ENCODE data around the gene MGAT4A. TPM values are rescaled to one million over a fixed set of nuclear protein-coding genes. Genes with fewer than 3 reads are reported as not detected.

The MGAT4A gene
- total and polyA plus RNA-seq, 3 experiments from 2014 or later: 65.2 to 211 (median 66.8) TPM

DNA sequence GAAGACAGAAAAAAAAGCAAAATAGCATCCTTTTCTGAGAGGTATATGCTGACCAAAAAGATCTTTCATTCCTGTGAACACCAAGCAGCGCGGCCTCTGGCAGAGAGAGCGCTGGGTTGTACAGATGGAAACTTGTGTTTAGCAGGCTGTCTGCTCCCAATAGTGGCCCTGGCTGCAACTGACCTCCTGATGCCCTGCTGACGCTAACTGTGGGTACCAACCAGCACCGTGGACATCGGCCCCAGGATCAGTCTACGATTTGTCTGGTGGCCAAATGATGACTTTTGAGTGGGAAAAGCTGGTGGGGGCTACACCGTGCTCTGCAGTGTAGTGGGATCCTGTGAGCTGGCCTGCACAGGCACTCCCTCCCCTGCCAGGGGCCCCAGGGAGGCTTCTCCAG is 138.4 kb downstream of the MGAT4A start:
- H3K9me3 ChIP-seq (ENCODE audit: low read length): no peaks in the 10 kb centered on the region
- POLR2A ChIA-PET: no interaction called here
- no peak overlapping the region for H3K27ac ChIP-seq (ENCODE audit: low read depth, low read length)
- Mint-ChIP-seq H3K4me1 (peaks cover 14 to 21% (median 16%) of the 10 kb centered on the region in 3 donors), H3K9me3 (peaks cover 0 to 5% (median 2%) of the 10 kb centered on the region in 5 donors), H3K4me3 (no peak overlapping the region), H3K27ac (no peak overlapping the region), H3K27me3 (no peaks in the 10 kb centered on the region), H3K36me3 (peaks cover 15 to 82% (median 26%) of the 10 kb centered on the region in 3 donors)
- H3K4me1 ChIP-seq (ENCODE audit: insufficient read depth, low read length): no peaks in the 10 kb centered on the region
- H3K36me3 ChIP-seq (ENCODE audit: insufficient read depth, low read length): peaks cover 17% of the 10 kb centered on the region
- no peak for DNase-seq
- H3K27me3 ChIP-seq (ENCODE audit: insufficient read depth, low read length, poor library complexity, severe bottlenecking): no peaks in the 10 kb centered on the region
- no peak overlapping the region for H3K4me3 ChIP-seq (ENCODE audit: low read length)
- CTCF ChIA-PET: interaction anchor here (1.2 kb wide), 1 partner anchor 9 kb away, joined by 6 read pairs; no protein-coding TSS in a partner anchor

DNA sequence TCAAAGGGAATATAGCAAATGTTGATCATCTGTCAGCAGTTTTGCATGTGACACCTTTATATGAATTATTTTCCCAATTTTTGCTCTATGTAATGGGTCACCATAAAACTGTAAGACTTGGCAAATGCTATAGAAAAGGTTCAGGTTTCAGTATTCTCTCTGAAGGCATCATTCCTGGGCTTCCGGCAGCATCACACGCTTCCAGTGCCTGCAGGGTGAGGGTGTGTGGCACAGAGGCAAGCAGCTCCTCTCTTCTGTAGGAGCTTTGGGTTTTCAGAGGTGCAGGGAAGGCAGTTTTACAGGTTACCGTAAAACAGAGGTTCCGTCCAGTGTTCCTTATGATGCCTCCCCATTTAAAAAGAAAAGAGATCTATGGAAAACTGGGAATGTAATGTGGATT is 141.4 kb downstream of the MGAT4A start:
- Histone ChIP-seq H3K9me3 (ENCODE audit: low read length) (no peaks in the 10 kb centered on the region), H3K4me3 (ENCODE audit: low read length) (no peak overlapping the region), H3K36me3 (ENCODE audit: insufficient read depth, low read length) (peaks cover 21% of the 10 kb centered on the region), H3K4me1 (ENCODE audit: insufficient read depth, low read length) (no peaks in the 10 kb centered on the region), H3K27me3 (ENCODE audit: insufficient read depth, low read length, poor library complexity, severe bottlenecking) (no peaks in the 10 kb centered on the region), H3K27ac (ENCODE audit: low read depth, low read length) (no peak overlapping the region)
- no peak overlapping the region for H3K4me3 Mint-ChIP-seq
- ChIA-PET CTCF (no interaction called here), POLR2A (interaction anchor here (0.6 kb wide), 1 partner anchor 275 kb away, joined by 4 read pairs; no protein-coding TSS in a partner anchor)
- no peak for DNase-seq
- H3K27me3 Mint-ChIP-seq: no peaks in the 10 kb centered on the region
- peak overlapping the region in 2 of 8 donors; percentile 37 to 68 for H3K27ac Mint-ChIP-seq
- peaks cover 19 to 95% (median 42%) of the 10 kb centered on the region in 3 donors for H3K36me3 Mint-ChIP-seq
- H3K9me3 Mint-ChIP-seq: peaks cover 0 to 5% (median 2%) of the 10 kb centered on the region in 5 donors
- peaks cover 2 to 8% (median 8%) of the 10 kb centered on the region in 3 donors for H3K4me1 Mint-ChIP-seq

DNA sequence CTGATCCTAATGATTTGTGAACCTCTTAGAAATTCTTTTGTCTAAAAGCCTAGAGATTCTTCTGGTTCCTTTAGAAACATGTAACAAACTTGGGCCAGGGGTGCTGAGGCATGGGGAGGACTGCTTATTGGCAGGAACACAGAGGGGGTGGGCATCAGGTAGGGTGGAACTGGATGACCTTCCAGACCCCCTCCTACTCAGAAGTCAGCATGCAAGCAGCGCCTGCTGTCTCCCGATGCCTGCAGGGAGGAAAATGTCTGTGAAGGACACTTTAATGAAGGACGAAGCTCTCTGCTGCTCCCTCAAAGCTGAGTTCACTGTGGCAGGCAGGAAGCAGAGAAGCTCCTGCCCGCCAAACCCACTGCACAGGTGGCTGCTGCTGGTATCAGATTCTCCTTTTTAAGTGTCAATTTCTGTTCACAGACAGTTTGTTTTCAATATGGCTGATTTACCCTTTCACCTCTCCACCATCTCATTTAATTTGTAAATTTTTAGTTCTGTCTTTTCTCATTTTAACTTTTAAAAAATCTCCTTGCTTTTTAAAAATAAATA is 142.0 kb downstream of the MGAT4A start:
- peak overlapping the region in 5 of 8 donors; percentile 37 to 68 (median 52) for H3K27ac Mint-ChIP-seq
- ChIA-PET POLR2A (interaction anchor here (0.6 kb wide), 1 partner anchor 276 kb away, joined by 4 read pairs; no protein-coding TSS in a partner anchor), CTCF (no interaction called here)
- peaks cover 0 to 5% (median 2%) of the 10 kb centered on the region in 5 donors for H3K9me3 Mint-ChIP-seq
- H3K4me1 Mint-ChIP-seq: peaks cover 2 to 7% (median 7%) of the 10 kb centered on the region in 3 donors
- H3K4me3 Mint-ChIP-seq: no peak overlapping the region
- DNase-seq: no peak
- no peak overlapping the region for H3K27ac ChIP-seq (ENCODE audit: low read depth, low read length)
- no peaks in the 10 kb centered on the region for H3K4me1 ChIP-seq (ENCODE audit: insufficient read depth, low read length)
- no peak overlapping the region for H3K4me3 ChIP-seq (ENCODE audit: low read length)
- peaks cover 16 to 96% (median 41%) of the 10 kb centered on the region in 3 donors for H3K36me3 Mint-ChIP-seq
- no peaks in the 10 kb centered on the region for H3K27me3 ChIP-seq (ENCODE audit: insufficient read depth, low read length, poor library complexity, severe bottlenecking)
- no peaks in the 10 kb centered on the region for H3K27me3 Mint-ChIP-seq
- H3K9me3 ChIP-seq (ENCODE audit: low read length): no peaks in the 10 kb centered on the region
- peaks cover 27% of the 10 kb centered on the region for H3K36me3 ChIP-seq (ENCODE audit: insufficient read depth, low read length)

DNA sequence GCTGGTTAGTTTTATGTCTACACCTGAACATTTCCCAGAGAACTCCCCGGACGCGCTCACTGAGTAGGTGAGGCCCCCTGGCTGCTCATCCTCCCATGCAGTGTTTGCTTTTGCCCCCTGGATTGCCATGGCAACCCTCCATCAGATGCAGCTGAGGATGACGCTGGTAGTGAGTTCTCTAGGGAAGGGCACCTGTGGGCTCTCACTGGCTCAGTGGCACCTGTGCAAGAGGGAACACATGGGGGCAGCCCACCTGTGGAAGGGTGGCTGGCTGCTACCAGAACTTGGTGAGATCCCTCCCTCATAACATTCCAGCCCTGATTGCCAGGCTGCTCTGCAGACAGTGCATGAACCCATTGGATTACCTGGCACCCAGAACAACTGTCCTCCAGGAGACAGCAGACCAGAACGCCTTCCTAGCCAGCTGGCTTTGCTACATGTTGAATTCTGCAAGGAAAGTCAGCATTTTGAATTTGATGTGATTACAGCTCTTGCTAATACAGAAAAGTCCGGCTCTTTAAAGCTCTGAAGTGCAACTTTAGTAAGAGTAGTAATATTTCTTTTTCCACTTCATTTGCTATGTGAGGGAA is 144.3 kb downstream of the MGAT4A start:
- POLR2A ChIA-PET: no interaction called here
- Histone ChIP-seq H3K4me3 (ENCODE audit: low read length) (no peak overlapping the region), H3K36me3 (ENCODE audit: insufficient read depth, low read length) (peaks cover 43% of the 10 kb centered on the region), H3K4me1 (ENCODE audit: insufficient read depth, low read length) (no peaks in the 10 kb centered on the region), H3K27ac (ENCODE audit: low read depth, low read length) (no peak overlapping the region), H3K9me3 (ENCODE audit: low read length) (no peaks in the 10 kb centered on the region), H3K27me3 (ENCODE audit: insufficient read depth, low read length, poor library complexity, severe bottlenecking) (no peaks in the 10 kb centered on the region)
- Mint-ChIP-seq H3K36me3 (peaks cover 6 to 95% (median 34%) of the 10 kb centered on the region in 3 donors), H3K27me3 (no peaks in the 10 kb centered on the region), H3K9me3 (no peaks in the 10 kb centered on the region), H3K4me1 (peaks cover 0 to 3% (median 2%) of the 10 kb centered on the region in 3 donors), H3K27ac (peak overlapping the region in 5 of 8 donors; percentile 23 to 68 (median 29)), H3K4me3 (no peak overlapping the region)
- DNase-seq: no peak
- CTCF ChIA-PET: interaction anchor here (1.7 kb wide), 1 partner anchor 10 kb away, joined by 4 read pairs; no protein-coding TSS in a partner anchor

DNA sequence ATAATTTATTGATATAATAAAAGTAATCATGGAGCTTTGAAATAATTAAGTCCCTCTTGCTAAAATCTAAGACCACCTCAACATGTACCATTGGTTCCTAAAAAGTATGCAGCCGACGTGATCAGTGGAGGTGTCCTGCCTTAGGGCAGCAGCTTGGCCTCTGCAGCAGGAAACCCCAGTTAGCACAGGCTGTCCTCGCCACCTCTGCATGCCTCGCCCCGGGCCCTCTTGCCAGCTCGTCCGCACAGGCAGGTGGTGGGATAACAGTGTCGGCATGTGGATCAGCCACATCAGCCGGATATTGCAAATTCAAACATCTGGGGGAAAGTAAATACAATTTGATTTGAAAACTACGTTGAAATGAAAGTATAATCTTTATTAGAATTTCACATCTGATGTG is 145.5 kb downstream of the MGAT4A start:
- Histone ChIP-seq H3K4me3 (ENCODE audit: low read length) (no peak overlapping the region), H3K36me3 (ENCODE audit: insufficient read depth, low read length) (peaks cover 45% of the 10 kb centered on the region), H3K9me3 (ENCODE audit: low read length) (no peaks in the 10 kb centered on the region), H3K27ac (ENCODE audit: low read depth, low read length) (no peak overlapping the region), H3K27me3 (ENCODE audit: insufficient read depth, low read length, poor library complexity, severe bottlenecking) (no peaks in the 10 kb centered on the region), H3K4me1 (ENCODE audit: insufficient read depth, low read length) (no peaks in the 10 kb centered on the region)
- ChIA-PET POLR2A (no interaction called here), CTCF (interaction anchor here (1.2 kb wide), 2 partner anchors 12 to 16 kb away, joined by 3 to 4 read pairs; no protein-coding TSS in a partner anchor)
- DNase-seq: no peak
- Mint-ChIP-seq H3K36me3 (peaks cover 6 to 94% (median 31%) of the 10 kb centered on the region in 3 donors), H3K9me3 (no peaks in the 10 kb centered on the region), H3K27ac (peak overlapping the region in 1 of 8 donors; percentile 52), H3K4me1 (peaks cover 0 to 3% (median 2%) of the 10 kb centered on the region in 3 donors), H3K4me3 (no peak overlapping the region), H3K27me3 (no peaks in the 10 kb centered on the region)

DNA sequence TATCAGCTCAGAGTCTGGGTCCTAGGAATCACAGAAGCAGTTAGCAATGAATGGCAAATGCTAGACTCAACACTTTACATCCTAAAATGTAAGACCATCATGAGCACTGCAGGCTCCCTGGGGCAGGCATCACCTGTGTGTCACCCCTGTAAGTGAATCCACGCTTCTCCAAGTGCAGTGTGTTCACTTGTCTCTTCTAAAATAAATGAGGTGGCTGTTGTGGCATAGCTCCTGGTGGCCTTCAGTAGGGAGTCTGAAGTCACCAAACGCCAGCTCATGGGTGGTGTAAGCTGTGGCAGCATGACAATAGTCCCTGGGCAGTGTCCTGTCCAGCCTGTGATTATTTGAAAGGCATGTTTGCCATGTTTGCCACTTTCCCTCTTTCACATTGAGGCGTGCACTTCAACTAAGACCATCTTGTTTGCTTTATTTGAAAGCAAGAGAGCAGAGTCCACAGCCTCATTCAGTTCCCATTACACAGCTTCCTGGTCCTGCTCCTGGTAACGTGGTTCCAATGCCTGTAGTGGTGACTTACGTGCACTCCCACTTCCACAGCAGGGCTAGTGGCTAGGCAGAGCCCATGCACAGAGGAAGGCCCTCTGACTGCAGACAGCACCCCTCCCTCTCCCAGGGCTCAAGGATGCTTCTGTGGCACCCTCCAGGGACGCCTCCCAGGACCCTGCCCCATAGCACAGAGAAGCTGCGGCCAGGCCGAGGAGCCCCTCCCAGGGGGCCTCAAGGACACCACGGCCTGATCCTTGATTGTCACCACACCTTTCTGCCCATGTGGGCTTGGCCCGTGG is 146.9 kb downstream of the MGAT4A start:
- DNase-seq: no peak
- Histone ChIP-seq H3K36me3 (ENCODE audit: insufficient read depth, low read length) (peaks cover 52% of the 10 kb centered on the region), H3K27me3 (ENCODE audit: insufficient read depth, low read length, poor library complexity, severe bottlenecking) (no peaks in the 10 kb centered on the region), H3K27ac (ENCODE audit: low read depth, low read length) (no peak overlapping the region), H3K4me1 (ENCODE audit: insufficient read depth, low read length) (no peaks in the 10 kb centered on the region), H3K9me3 (ENCODE audit: low read length) (no peaks in the 10 kb centered on the region), H3K4me3 (ENCODE audit: low read length) (no peak overlapping the region)
- Mint-ChIP-seq H3K36me3 (peaks cover 6 to 92% (median 27%) of the 10 kb centered on the region in 3 donors), H3K27me3 (no peaks in the 10 kb centered on the region), H3K4me1 (peaks cover 0 to 3% (median 2%) of the 10 kb centered on the region in 3 donors), H3K9me3 (no peaks in the 10 kb centered on the region), H3K4me3 (no peak overlapping the region), H3K27ac (no peak overlapping the region)
- ChIA-PET CTCF (interaction anchor here (0.9 to 1.2 kb wide), 2 partner anchors 9 to 65 kb away, joined by 3 read pairs; no protein-coding TSS in a partner anchor), POLR2A (no interaction called here)

DNA sequence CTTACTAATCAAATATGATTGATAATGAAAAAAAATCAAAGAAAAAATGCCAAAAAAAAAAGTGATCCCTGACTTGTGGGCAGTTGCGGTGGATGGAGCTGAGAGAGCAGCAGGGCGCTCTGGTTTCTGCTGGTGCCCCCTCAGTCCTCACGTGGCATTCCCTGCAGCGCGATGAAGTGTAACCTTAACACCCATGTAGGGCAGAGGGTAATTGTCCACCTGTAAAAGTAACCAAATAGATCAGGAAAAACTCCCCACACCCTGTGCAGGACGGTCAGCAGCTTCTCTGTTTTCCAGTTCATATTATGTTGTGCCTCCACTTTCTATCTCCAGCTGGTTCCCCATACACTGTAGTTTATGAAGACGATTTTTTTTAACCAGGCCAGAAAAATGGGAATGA is 147.7 kb downstream of the MGAT4A start:
- CTCF ChIA-PET: interaction anchor here (0.9 to 1.2 kb wide), 2 partner anchors 8 to 66 kb away, joined by 3 read pairs; no protein-coding TSS in a partner anchor
- Mint-ChIP-seq H3K4me1 (peaks cover 0 to 3% (median 0%) of the 10 kb centered on the region in 3 donors), H3K27ac (peak overlapping the region in 1 of 8 donors; percentile 4), H3K9me3 (no peaks in the 10 kb centered on the region), H3K4me3 (no peak overlapping the region), H3K36me3 (peaks cover 6 to 92% (median 29%) of the 10 kb centered on the region in 3 donors), H3K27me3 (no peaks in the 10 kb centered on the region)
- H3K27ac ChIP-seq (ENCODE audit: low read depth, low read length): no peak overlapping the region
- H3K4me1 ChIP-seq (ENCODE audit: insufficient read depth, low read length): no peaks in the 10 kb centered on the region
- no peaks in the 10 kb centered on the region for H3K9me3 ChIP-seq (ENCODE audit: low read length)
- no peaks in the 10 kb centered on the region for H3K27me3 ChIP-seq (ENCODE audit: insufficient read depth, low read length, poor library complexity, severe bottlenecking)
- no peak for DNase-seq
- POLR2A ChIA-PET: no interaction called here
- no peak overlapping the region for H3K4me3 ChIP-seq (ENCODE audit: low read length)
- peaks cover 52% of the 10 kb centered on the region for H3K36me3 ChIP-seq (ENCODE audit: insufficient read depth, low read length)

All from CD8-positive, alpha-beta memory T cell (primary cell).